GM18526 (cell line): Measurements from ENCODE around the gene EXOC6.

Experiments
- POLR2A ChIP-seq: IDR thresholded peaks from 3 replicates; pipeline ENCODE4 v1.6.1; 2011; ENCODE audit not compliant: insufficient read length; ENCODE audit errors: extremely low read depth

EXOC6 gene

DNA sequence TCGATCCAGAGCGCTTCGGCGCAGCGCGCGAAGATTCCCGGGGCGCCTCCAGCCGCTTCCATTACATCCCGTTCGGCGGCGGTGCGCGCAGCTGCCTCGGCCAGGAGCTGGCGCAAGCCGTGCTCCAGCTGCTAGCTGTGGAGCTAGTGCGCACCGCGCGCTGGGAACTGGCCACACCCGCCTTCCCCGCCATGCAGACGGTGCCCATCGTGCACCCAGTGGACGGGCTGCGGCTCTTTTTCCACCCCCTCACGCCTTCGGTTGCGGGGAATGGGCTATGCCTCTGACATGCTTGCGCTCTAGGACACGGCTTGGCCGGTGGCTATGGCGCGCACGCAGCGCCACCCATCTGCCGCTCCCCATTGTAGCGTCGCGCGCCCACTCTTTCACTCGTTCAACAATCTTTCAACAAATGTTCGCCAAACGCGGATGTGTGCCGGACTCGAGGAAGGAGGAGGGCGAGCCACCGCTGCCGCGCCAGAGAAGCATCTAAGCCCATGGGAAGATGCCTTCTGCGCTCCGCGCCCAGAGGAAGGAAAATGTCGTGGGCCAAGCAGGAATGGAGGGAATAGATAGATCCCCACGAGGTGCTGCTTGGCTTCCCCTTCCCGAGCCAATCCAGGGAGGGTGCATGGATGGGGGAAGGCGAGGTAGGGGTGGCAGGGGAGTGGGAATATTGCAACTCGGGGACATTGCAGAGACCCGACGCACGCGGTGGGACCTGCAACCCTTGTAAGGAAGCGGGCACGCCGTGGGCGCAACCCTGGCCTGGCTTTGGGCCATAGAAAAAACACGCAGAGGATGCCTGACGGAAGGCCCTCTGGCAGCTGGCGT lies 220.3 kb downstream of the EXOC6 start:
- no peak for TF ChIP-seq POLR2A

DNA sequence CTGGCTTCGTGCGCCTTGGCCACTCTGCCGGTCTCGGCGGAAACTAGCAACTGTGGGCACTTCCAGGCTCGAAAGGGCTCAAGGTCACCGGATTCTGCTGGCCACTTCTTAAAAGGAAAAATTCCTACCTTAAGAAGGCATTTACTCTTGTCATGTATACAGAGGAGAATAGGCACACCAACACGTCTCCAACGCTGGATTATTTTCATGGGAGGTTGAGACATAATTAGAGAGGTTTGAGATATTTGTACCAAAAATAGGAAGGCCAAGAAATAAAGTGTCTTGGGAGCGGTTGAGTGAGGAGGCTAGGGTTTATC lies 220.9 kb downstream of the EXOC6 start:
- no peak for TF ChIP-seq POLR2A

- no peak for TF ChIP-seq POLR2A
These were observed 222.3 kb downstream of the EXOC6 start for GRCh38 chr10:93070378-93071176.

DNA sequence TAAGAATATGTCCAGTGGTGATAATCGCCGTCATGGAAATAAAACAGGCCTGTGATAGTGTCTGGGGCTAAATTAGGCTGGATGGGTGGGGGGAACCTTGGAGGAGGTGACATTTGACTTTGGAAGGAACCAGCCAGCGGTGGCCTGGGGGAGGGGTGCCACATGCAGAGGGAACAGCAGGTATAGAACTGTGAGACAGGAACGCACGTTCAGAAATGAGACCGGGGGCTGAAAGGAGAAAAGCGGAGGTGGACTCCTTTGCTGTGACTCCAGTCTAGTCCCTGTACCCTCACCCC lies 222.8 kb downstream of the EXOC6 start:
- no peak for TF ChIP-seq POLR2A

DNA sequence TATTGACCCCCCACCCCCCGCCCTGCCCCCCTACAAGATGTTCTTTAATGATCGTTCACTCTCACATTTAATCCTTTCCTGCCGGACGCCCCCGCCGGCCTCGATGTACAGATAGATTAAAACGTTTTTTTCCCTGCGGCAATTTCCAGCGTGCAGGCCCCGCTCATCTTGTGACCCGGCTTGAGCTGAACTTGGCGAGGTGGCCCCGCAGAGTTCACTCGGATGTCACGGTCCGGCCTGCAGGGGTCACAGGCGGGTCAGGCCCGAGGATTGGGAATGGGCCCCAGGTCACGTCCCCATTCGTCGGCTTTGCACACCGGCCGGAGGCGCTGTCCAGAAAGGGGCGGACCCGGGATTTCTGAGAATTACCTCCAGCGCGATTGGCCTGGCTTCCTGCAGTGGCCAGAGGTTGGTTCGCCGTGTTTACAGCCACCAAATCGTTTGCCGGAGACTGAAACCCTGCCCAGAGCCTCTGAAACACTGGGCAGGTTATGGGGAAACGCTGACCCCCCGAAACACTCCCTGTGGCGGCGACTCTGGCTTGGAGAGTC lies 223.4 kb downstream of the EXOC6 start:
- TF ChIP-seq POLR2A: no peak

- TF ChIP-seq POLR2A: no peak
These were observed 223.9 kb downstream of the EXOC6 start for GRCh38 chr10:93072225-93072712.

DNA sequence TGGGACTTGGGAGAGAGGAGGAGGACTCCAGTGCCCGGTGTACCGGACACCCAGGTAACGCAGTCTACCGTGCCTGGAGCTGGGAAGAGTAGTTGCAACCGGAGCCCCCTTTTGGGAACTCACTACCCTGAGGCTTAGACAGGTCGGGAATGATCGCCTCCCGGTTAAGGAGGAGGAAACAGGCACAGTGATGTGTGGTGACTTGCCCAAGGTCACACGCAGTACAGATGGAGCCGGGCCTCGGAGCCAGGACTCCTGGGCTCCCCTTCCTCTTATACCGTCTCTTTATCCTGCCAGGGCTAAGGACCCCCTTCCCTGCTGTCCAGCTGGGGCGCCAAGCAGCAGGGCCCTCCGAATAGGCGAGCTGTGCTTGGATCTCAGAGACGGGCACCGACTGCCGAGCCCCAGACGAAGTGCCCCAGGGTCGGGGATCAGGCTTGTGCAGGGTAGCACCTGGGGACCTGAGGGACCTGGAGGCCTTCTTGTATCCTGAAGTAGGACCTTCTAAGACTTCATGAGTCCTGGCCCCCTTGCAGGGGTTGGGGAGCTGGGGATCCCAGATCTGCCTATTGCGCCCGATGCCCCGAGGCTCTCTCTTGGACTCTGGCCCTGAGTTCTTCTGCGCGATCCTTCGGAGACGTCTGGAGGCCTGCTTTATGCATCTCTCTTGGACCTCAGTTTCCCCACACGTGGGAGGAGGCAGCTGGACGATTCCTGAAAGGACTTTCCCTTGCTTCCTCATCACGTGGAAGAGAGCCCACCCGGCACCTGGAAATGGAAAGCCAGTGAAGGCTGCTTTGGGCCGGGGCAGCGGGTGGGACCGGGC lies 224.6 kb downstream of the EXOC6 start:
- TF ChIP-seq POLR2A: no peak

DNA sequence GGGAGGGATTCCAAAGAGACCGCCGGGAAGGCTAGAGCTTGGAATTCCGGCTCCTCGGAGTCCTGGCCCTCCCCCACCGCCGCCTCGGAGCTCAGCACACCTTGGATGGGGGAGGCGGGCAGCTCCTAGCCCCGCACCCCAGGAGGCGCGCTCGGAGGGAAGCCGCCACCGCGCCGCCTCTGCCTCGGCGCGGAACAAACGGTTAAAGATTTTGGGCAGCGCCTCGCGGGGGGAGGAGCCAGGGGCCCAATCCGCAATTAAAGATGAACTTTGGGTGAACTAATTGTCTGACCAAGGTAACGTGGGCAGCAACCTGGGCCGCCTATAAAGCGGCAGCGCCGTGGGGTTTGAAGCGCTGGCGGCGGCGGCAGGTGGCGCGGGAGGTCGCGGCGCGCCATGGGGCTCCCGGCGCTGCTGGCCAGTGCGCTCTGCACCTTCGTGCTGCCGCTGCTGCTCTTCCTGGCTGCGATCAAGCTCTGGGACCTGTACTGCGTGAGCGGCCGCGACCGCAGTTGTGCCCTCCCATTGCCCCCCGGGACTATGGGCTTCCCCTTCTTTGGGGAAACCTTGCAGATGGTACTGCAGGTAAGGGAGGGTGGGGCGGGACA lies 225.3 kb downstream of the EXOC6 start, which contains the start of gene CYP26A1:
Gene CYP26A1, plus strand, starts transcription at position 355 of the 608 bp plus-strand sequence. Its CDS starts 42 bp downstream, at position 397.
- TF ChIP-seq POLR2A: no peak

- no peak for TF ChIP-seq POLR2A
These were observed 225.9 kb downstream of the EXOC6 start for GRCh38 chr10:93074147-93074596.

DNA sequence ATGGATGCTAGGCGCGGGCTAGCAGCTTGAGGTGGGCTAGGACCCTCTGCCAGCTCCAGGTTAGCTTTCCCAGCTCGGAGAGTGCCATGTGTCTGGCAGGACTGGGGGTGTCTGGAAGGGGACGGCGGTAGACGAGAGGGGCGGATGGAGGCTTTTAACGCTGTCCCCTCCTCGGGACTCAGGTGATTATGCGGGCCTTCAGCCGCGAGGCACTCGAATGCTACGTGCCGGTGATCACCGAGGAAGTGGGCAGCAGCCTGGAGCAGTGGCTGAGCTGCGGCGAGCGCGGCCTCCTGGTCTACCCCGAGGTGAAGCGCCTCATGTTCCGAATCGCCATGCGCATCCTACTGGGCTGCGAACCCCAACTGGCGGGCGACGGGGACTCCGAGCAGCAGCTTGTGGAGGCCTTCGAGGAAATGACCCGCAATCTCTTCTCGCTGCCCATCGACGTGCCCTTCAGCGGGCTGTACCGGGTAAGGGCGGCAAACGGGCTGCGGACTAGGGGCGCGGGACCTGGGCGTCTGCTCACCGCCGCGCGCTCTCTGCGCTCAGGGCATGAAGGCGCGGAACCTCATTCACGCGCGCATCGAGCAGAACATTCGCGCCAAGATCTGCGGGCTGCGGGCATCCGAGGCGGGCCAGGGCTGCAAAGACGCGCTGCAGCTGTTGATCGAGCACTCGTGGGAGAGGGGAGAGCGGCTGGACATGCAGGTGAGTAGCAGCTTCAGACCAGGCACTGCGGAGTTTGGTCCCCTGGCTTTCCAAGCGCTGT lies 226.5 kb downstream of the EXOC6 start:
- no peak for TF ChIP-seq POLR2A

GRCh38 chr10:93075369-93076221 lies 227.3 kb downstream of the EXOC6 start:
- no peak for TF ChIP-seq POLR2A

DNA sequence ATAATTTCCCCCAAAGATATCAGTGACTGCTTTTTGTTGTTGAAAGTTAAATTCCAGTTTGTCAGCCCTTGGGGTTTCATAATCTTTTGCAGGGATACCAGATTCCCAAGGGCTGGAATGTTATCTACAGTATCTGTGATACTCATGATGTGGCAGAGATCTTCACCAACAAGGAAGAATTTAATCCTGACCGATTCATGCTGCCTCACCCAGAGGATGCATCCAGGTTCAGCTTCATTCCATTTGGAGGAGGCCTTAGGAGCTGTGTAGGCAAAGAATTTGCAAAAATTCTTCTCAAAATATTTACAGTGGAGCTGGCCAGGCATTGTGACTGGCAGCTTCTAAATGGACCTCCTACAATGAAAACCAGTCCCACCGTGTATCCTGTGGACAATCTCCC lies 228.6 kb downstream of the EXOC6 start:
- no peak for TF ChIP-seq POLR2A

DNA sequence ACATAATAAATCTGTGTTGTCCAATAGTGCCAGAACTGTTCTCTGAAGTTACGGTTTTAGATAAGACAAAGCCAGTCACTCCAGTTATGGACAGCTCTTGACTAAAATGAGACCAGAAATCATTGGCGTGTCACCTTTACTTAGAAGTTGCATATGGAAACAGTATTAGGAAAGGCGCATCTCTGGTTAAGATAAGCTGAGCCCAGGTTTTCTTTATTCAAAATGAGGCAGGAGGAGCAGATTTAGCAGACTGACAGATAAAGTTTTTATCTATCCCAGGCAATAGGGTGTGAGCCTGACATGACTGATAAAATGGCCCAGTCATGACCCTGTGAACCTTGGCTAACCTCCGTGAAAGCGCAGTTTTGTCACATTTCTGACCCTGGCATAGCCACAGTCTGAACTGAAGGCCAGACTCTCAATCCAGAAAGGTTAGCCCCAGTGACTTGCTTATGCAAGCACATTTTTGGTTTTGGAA lies 229.6 kb downstream of the EXOC6 start:
- no peak for TF ChIP-seq POLR2A
